ENCODE results near the gene GPR132.
A peak's percentile ranks its signal among the peaks of the same experiment; 100 is the strongest.
"Not testable (repeated sequence)": the region's sequence is repeated elsewhere in the genome, so short reads cannot be mapped to it uniquely, and the experiment has no call there.

The GPR132 gene, protein sequence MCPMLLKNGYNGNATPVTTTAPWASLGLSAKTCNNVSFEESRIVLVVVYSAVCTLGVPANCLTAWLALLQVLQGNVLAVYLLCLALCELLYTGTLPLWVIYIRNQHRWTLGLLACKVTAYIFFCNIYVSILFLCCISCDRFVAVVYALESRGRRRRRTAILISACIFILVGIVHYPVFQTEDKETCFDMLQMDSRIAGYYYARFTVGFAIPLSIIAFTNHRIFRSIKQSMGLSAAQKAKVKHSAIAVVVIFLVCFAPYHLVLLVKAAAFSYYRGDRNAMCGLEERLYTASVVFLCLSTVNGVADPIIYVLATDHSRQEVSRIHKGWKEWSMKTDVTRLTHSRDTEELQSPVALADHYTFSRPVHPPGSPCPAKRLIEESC

DNA sequence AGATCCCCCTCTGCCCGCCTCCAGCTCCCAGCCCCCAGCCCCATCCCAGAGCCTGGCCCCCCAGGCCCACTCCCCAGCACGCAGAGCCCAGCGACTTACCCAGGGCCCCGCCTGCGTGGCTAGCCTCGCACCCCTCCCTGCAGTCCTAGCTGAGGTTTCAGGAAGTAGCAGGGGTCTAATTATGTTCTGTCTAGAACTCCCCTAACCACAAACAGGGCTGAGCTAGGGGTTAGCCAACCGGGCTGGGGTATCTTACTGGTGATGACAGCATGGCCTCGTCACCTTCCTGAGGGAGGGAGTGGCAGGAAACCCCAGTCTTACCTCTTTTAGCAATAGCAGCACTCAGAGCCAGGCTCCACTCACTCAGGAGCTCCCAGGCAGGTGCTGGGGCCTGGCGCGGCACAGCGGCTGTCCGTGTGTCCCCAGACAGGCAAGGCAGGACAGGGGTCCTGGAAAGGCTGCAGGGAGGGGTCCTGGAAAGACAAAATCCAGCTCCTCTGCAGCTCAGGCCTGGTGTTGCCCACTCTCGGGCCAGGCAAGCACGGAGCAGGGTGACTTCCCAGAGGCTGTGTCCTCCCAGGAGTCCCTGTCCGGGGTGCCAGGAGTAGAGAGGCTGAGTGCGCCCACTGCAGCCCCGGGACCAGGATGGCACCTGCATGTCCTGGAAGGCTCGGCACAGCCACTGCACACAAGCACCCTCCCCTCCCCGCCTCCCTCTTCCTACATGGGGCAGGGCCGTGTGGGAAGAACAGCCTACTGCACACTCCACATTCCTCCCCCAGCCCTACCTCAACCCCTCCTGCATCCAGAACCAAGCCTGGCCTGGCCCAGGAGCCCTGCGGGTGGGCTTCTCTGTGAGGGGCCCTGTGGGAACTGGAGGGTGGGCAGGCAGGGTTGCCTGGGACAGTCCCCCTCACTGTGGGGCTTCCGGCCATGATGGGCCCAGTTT, at the start of gene GPR132:
TSS of gene GPR132 (minus strand) at position 151 of the 949 bp plus-strand sequence. CDS start 10,010 bp downstream, outside the sequence.
- no peak for TF ChIP-seq EZH2 (optimal IDR thresholded peaks at IDR 0.05; ENCODE audit: low read depth, low read length)
- no peak for TF ChIP-seq EZH2phosphoT487 (IDR thresholded peaks at IDR 0.05; ENCODE audit: low read length)
- TF ChIP-seq, protein P1, sequence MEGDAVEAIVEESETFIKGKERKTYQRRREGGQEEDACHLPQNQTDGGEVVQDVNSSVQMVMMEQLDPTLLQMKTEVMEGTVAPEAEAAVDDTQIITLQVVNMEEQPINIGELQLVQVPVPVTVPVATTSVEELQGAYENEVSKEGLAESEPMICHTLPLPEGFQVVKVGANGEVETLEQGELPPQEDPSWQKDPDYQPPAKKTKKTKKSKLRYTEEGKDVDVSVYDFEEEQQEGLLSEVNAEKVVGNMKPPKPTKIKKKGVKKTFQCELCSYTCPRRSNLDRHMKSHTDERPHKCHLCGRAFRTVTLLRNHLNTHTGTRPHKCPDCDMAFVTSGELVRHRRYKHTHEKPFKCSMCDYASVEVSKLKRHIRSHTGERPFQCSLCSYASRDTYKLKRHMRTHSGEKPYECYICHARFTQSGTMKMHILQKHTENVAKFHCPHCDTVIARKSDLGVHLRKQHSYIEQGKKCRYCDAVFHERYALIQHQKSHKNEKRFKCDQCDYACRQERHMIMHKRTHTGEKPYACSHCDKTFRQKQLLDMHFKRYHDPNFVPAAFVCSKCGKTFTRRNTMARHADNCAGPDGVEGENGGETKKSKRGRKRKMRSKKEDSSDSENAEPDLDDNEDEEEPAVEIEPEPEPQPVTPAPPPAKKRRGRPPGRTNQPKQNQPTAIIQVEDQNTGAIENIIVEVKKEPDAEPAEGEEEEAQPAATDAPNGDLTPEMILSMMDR (IDR thresholded peaks at IDR 0.05; ENCODE audit: low read length) = no peak
- Histone ChIP-seq H3K27ac (ENCODE audit: low read length) (peak within 1 kb of the TSS; percentile 81), H3K4me3 (ENCODE audit: low read length) (peak within 1 kb of the TSS; percentile 62), H3K36me3 (replicated peaks; ENCODE audit: insufficient read depth, low read length) (no peaks in the 10 kb centered on the region), H3K9ac (ENCODE audit: low read length) (peak within 1 kb of the TSS; percentile 84), H3F3A (ENCODE audit: insufficient read depth, low read length) (no peaks in the 10 kb centered on the region), H3K79me2 (ENCODE audit: low read length) (peaks cover 24% of the 10 kb centered on the region), H3K4me2 (ENCODE audit: low read depth, low read length) (peak within 1 kb of the TSS; percentile 54), H2AFZ (ENCODE audit: low read length) (0 out of 2 replicates have a peak within 1 kb of the TSS, but pooled peaks have one; percentile 27), H3K4me1 (ENCODE audit: low read length) (peaks cover 26% of the 10 kb centered on the region), H3K27me3 (replicated peaks; ENCODE audit: insufficient read depth, low read length) (no peaks in the 10 kb centered on the region), H3K9me2 (replicated peaks; ENCODE audit: insufficient read depth, low read length) (no peaks in the 10 kb centered on the region), H4K20me1 (ENCODE audit: insufficient read depth, low read length) (no peaks in the 10 kb centered on the region), H3K9me3 (replicated peaks; ENCODE audit: insufficient read depth, low read length) (no peaks in the 10 kb centered on the region)
- DNase-seq = peak; percentile 84

DNA sequence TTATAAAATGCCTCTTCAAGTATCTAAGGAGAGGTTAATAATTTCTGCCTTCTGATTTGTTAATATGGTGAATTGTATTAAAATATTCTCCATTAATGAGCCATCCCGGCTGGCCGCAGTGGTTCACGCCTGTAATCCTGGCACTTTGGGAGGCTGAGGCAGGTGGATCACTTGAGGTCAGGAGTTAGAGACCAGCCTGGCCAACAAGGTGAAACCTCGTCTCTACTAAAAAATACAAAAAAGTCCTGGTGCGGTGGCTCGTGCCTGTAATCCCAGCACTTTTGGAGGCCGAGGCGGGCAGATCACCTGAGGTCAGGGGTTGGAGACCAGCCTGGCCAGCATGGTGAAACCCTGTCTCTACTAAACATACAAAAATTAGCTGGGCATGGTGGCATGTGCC, 44.0 kb upstream of the GPR132 start:
- H3K27me3 ChIP-seq (replicated peaks; ENCODE audit: insufficient read depth, low read length) = peaks cover 42% of the 10 kb centered on the region
- H3K9me3 ChIP-seq (replicated peaks; ENCODE audit: insufficient read depth, low read length); DNase-seq; H3K27ac ChIP-seq (ENCODE audit: low read length); H3K9ac ChIP-seq (ENCODE audit: low read length); H4K20me1 ChIP-seq (ENCODE audit: insufficient read depth, low read length); H3K4me1 ChIP-seq (ENCODE audit: low read length); H3K9me2 ChIP-seq (replicated peaks; ENCODE audit: insufficient read depth, low read length); H3K36me3 ChIP-seq (replicated peaks; ENCODE audit: insufficient read depth, low read length); H3F3A ChIP-seq (ENCODE audit: insufficient read depth, low read length); H3K79me2 ChIP-seq (ENCODE audit: low read length); H3K4me2 ChIP-seq (ENCODE audit: low read depth, low read length); H3K4me3 ChIP-seq (ENCODE audit: low read length); H2AFZ ChIP-seq (ENCODE audit: low read length): not testable (repeated sequence)

DNA sequence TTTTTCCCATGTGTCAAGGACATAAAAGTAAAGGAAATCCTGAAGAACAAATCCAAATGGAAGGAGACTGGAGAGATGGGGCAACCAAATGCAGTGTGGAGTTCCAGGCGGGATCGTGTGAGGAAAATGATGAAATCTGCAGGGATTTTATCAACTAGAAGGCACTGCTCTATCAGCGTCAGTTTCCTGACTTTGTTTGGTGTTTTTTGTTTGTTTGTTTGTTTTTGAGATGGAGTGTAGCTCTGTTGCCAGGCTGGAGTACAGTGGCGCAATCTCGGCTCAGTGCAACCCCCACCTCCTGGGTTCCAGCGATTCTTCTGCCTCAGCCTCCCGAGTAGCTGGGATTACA, 43.3 kb upstream of the GPR132 start:
- H3K4me2 ChIP-seq (ENCODE audit: low read depth, low read length) = no peak overlapping the region
- peaks cover 45% of the 10 kb centered on the region for H3K27me3 ChIP-seq (replicated peaks; ENCODE audit: insufficient read depth, low read length)
- no peak overlapping the region for H3K27ac ChIP-seq (ENCODE audit: low read length)
- H3K36me3 ChIP-seq (replicated peaks; ENCODE audit: insufficient read depth, low read length) = no peaks in the 10 kb centered on the region
- H3K9me3 ChIP-seq (replicated peaks; ENCODE audit: insufficient read depth, low read length) = no peaks in the 10 kb centered on the region
- no peaks in the 10 kb centered on the region for H3K79me2 ChIP-seq (ENCODE audit: low read length)
- no peak for DNase-seq
- no peak overlapping the region for H3K9ac ChIP-seq (ENCODE audit: low read length)
- no peaks in the 10 kb centered on the region for H3K4me1 ChIP-seq (ENCODE audit: low read length)
- H3K9me2 ChIP-seq (replicated peaks; ENCODE audit: insufficient read depth, low read length) = no peaks in the 10 kb centered on the region
- TF ChIP-seq, protein P1 (IDR thresholded peaks at IDR 0.05; ENCODE audit: low read length) = no peak
- no peaks in the 10 kb centered on the region for H4K20me1 ChIP-seq (ENCODE audit: insufficient read depth, low read length)
- no peak overlapping the region for H3K4me3 ChIP-seq (ENCODE audit: low read length)
- H3F3A ChIP-seq (ENCODE audit: insufficient read depth, low read length) = no peaks in the 10 kb centered on the region
- H2AFZ ChIP-seq (ENCODE audit: low read length) = no peak overlapping the region
